LoVo (cell line): ENCODE results near the gene HDGFL1.

Experiments
- DNase-seq: peaks from one replicate; pipeline ENCODE4 v3.0.0-alpha.2; 2016; ENCODE audit warnings: low spot score

HDGFL1 gene

DNA sequence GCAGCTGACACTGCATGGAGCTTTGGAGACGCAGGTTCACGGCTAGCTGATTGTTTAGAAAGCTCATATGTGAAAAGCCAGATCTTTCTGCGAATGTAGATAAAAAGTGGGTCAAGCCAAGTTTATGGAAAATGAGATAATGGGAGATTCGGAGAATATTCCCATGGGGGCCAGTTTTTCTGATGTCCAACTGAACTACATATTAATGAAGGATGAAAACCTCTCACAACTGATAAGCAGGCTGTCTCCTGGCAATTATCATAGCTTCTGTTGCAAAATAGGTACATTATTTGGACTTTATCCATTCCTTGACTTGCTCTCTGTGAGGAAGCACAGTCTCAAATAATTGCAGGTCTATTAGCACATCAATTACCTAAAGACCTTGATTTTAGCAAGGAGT lies 21.1 kb downstream of the HDGFL1 start:
- DNase-seq, result no peak

DNA sequence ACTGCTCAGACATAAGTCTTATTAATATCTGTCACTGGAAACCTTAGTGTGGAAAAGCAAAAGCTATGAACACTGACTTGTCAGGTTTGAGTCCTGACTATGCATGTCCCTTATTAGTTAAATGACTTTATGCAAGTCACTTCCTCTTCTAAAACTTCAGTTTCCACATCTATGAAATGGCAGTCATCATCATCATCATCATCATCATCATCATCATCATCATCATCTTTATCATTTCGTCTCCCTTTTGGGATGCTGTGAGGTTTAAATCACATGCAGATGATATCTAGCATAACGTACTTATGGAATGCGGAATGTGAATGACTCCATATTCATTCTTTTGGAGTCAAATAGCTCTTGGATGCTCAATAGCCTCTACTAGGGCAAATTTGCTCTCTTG lies 24.5 kb downstream of the HDGFL1 start:
- DNase-seq, result no peak

DNA sequence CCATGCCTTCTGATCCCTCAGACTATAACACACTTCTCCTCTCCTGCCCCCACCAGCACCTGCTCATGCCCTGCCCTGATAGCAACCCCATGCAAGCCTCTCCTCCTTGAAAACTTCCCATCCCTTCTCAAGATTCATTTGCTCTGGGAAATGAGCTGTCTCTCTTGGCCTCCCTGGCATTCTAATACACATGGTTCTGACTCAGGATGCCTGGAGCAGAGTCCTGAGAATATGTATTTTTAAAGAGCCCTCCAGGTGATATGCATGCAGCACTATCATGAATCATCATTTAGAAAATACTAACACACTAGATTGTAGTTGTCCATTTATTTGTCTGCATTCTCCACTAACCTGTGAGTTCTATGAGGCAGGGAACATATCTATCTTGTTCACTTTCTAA lies 26.6 kb downstream of the HDGFL1 start:
- no peak for DNase-seq

DNA sequence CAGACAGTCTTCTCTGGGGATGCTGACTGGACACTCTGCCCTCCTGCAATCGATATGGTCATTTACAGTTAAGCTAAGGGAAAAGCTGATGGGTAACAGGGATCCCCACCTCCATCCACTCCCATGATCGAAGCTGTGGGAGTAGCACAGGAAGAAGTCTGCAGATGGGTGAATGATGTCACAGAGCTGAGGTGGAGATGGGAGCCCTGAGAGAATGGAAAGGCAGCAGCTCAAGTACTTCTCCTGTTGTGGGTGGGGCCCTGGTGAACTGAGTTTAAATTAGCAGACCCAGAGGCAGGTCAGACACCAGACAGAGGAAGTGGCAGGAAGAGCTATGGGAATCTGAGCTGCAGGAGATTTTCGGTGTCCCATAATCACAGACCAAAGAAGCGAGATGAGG lies 29.0 kb downstream of the HDGFL1 start:
- no peak for DNase-seq

DNA sequence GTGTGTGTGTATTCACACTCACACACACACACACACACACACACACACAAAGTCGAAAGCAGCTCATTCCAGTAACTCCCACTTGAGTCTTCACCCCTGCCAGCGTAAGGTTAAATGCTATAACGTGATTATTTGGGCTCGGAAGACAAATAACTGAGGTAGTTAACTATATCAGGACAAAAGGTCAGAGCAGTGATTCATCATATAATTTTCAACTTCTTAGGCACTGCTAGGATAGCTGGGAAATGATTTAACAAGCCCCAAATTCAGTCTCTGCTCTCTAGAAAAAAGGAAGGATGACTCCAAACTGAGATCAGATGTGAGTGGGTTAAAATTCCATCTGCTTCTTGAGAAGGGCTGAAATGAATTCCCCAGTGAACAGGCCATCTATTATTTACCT lies 30.7 kb downstream of the HDGFL1 start:
- no peak for DNase-seq

DNA sequence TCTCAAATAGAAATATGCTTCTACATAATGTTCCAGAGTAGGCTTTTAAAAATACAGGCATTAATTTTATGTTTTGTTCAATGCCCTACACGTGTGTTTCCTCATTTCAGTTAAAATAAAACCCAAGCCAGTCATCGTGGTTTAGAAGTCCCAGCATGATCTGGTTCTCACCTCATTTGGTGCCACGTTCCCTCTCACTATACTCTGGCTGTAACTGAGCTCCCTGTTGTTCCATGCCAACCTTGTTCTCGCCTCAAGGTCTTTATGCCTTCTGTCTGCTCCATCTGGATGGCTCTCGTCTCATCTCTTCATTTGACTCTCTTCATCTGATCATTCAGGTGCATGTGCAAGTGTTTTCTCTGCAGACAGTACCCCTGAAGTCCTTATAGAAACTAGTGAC lies 32.6 kb downstream of the HDGFL1 start:
- no peak for DNase-seq

DNA sequence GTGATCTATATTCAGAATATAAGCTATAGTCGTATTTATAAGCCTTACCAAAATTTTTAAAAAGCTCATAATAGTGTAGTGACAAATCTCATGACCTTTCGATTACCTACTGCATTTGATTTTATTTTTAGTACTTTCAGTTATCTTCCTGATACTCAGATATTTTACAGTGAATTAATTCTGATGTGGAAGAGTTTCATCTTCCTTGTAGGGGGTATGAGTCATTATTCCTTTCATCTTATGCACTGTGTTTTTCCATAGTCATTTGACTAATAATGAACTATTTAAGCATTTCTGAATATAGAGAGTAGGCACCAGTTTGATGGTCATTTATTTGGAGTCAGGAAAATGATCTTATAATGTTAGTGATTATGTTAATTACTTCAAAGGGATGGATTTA lies 36.4 kb downstream of the HDGFL1 start:
- DNase-seq, result no peak

DNA sequence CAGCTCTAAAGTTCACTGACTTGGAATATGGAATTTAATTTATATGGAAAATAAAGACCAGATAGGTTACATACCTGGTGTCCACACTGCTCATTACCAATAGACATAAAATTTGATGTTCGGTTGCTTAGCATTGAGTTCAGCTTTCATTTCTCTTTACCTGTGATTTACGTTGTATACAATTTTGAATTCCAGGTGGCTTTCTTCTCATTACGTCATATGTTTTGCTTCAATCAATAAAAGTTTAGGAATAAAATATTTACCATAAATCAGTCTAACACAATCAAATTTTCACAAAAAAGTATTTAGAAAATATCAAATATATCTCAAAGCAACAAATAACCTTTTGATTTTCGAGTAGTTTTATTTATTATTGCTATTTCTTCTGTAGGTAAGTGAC lies 40.8 kb downstream of the HDGFL1 start:
- DNase-seq, result no peak

DNA sequence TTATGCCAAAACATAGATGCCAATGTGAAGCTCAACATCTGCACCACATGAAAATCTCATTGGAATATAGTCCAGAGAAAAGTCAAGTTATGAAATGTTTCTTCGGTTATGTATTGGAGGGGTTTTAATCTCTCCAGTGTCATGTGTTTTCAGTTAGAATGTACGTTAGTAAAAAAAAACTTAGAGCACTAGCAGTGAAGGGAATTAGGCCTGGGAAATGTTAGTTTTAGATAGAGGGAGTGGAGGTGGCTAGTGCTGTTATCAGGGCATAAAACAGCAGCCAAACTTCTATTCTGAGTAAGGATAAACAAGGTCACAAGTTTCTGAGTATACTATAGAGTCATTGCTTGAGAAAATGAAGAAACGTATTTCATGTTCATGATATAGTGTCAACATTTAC lies 42.9 kb downstream of the HDGFL1 start:
- DNase-seq, result no peak

DNA sequence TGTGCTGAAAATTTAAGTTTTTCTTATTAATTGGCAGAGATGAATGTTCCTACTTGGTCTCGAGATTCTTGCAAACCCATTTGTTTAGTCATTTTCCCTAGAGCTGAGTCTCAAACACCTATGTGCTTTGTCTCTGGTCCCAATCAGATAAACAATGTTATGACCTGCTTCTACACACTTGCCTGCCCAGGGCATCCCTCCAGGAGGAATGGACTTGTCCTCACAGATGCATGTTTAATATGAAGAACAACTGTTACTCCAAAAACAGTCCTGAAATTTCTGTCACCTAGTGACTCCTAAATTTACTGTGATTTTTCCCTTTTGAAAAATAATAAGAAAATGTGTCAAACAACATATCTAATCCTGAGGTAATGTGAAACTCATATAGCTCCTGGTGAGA lies 43.7 kb downstream of the HDGFL1 start:
- no peak for DNase-seq

DNA sequence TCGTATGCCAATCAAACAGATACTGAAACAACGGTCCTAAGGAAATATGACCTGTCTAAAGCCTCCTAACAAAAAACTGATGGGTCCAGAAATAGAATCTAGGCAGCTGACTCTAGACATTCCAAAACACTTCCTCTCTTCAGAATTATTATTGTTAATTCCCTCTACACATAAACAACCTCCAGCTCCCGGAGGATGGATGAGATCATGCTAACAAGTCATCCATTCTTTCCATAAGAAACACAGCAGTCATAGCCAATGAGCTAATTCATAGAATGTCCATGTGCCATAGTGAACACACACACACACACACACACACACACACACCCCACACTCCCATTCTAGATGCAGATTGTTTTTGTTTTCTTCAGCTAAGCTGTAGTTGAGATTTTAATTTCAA lies 44.3 kb downstream of the HDGFL1 start:
- DNase-seq, result no peak

DNA sequence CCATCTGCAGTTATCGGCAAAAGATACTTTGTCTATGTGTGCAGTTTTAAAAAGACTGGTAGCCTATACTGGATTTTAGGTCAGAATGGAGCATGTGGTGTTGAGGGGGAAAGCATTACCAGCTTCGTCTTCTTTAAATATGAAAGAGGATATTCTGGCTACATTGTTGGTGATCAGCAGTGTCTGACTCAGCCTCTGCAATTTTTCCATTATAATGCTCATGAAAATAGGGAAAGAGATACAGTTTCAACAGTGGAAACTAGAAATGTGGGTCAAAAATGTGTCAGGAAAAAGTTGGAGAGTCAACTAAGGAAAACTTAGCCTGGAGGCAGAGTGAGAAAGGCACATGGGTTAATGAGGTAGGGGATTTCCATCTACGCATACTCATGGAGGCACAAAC lies 45.2 kb downstream of the HDGFL1 start:
- DNase-seq, result no peak

DNA sequence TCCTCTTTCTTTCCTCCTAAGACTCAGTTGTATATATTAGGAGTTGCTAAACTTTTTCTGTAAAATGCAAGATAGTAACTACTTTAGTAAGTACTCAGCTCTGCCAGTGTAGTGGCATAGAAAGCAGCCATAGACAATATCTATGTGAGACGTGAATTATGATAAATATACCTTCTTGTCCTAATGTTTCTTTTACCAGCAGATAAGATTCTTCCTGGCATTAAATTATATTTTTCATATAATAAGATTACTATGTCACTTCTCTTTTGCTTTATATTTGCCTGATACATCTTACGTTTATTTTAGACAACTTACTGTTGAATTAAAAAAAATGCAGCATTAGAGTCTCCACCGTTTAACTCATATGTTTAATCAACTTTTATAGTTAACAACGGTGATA lies 51.7 kb downstream of the HDGFL1 start:
- no peak for DNase-seq
